Activated effector memory CD4-positive, alpha-beta T cell treated with anti-CD3 and anti-CD28 coated beads, Interleukin-2, amount 50 U/mL, for 16 hours (primary cell): ENCODE measurements around the gene PRSS48.
"Not testable (repeated sequence)": the region's sequence is repeated elsewhere in the genome, so short reads cannot be mapped to it uniquely, and the experiment has no call there.

Experiments used
- DNase-seq: peaks from one replicate; pipeline ENCODE4 v3.0.0-alpha.2; 2020

PRSS48 gene

GRCh38 chr4:151319490-151319889, 42.5 kb downstream of the PRSS48 start:
- no peak for DNase-seq

DNA sequence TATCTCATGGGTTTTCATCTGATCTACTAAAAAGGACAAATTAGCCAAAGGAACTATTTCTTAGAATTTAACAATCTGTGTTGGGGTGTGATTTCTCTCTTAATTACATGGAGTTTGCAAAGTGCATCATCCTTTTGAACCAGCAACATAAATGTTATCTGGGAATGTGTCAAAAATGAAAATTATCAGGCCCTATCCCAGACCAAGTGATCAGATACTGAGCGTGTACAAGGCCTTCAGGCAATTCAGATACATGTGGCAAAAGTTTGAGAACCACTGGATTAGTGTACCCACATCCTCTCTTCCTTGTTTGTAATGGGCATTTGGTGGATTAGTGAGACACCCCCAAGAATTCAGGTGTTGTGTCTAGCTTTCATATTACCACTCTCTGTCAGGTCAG, 44.6 kb downstream of the PRSS48 start:
- DNase-seq = no peak

DNA sequence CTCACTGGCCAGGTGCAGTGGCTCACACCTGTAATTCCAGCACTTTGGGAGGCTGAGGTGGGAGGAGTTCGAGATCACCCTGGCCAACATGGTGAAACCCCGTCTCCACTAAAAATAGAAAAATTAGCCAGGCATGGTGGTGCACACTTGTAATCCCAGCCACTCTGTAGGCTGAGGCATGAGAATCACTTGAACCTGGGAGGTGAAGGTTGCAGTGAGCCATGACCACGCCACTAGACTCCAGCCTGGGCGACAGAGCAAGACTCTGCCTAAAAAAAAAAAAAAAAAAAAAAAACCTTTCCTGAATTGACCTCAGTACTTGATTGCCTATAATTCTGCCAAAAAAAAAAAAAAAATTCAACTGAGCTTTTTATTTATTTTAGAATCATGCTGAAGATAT, 45.2 kb downstream of the PRSS48 start:
- not testable (repeated sequence) for DNase-seq

DNA sequence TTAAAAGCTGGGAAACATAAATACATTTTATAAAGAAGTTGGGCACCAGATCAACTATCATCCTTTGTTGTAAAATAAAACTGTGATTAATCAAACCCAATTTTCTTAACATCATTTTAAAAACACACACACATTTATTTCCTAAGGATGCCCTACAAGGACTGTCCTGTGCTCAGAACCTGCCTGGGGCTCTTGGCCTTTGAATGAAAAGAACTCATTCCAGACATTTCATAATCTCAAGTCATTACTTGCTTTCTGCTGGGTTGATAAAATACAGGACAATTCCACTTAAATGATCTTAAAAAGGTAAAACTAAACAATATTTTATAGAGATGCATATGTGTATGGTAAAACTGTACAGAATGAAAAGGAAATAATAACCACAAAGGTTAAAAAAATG, 45.6 kb downstream of the PRSS48 start:
- DNase-seq = no peak

DNA sequence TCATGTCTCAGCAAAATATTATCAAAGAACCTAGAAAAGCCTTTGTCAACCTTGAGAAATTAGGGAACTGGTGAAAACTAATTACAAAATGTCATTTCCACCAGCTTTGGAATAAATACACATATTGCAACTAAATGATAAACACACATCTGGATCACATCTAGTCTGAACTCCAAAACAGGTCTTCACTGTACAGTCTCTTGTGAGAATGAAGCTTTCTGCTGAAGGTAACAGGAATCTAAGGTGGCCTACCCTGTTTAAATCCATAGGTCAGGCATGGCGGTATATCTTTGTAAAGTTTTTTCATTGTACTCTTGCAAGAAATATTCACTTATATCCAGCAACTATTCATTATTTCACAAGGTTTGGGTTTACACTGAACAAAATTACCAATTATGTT, 46.7 kb downstream of the PRSS48 start:
- DNase-seq = no peak

DNA sequence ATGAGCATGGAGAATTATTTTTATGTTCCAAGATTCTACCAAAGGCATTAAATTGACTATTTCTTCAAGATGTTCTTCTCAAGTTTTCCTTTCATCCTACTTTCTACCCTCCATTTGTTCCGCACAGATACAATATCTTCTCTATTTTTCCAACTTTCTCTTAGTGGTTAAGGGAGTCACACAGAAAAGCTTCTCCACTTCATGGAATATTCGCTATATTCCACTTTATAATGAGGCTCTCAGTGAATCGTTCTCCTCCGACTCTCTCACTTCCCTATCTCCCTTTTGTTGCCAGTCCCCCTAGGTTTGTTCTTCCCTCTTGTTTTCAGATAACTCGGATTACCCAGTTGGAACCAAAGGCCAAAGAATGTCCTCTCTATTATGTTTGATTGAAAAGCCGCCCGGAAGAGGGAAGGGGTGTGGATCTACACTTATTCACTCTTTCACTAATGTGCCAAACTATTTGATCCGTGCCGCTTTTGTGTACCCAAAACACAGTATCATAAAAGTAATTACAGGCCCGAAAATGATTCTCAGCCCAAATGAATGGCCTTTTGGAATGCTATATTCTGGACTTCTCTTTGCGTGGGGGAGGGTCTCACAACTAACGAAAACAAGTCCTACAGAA, 47.3 kb downstream of the PRSS48 start:
- no peak for DNase-seq

- DNase-seq = no peak
Observed at GRCh38 chr4:151324752-151325110, 47.8 kb downstream of the PRSS48 start.

DNA sequence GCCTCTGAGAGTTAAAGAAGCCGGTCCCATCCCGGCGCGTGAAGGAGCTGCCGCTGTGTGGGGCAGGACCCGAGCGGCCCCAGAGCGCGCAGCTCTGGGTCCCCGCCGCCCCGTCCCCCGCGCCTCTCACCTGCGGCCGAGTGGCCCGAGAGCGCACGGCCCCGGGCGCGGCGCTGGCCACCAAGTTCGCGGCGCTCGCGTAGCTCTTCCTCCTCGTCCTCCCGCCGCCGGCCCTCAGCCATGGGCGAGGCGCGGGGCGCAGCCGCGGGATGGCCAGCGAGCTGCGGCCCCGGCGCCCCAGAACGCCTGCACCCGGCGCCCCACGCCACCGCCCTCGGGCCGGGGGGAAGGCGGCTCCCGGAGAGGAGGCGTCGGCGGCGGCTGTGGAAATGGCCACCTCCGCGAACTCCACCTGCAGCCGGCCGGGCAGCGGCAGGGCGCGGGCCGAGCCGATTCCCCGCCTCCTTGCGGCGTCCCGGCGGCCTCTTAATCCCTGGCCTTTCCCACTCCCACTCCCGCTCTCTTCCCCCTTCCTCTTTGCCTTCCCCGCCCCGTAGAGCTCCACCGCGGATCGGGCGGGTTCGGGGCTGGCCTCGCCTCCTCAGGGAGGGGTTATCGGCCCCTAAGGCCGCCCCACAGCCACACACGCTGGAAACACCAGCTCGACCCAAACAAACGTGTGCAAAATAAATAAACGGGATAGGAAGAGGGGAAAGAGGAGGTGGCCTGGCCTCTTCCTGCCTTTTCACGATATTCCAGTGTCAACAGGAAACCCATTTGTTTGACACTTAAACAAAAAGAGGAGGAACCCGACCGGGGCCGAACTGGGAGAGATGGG, 48.4 kb downstream of the PRSS48 start, which contains the start of gene SH3D19:
Gene SH3D19, minus strand, starts transcription at position 495 of the 838 bp plus-strand sequence. Its CDS starts 253 bp downstream, at position 242.
- no peak for DNase-seq

GRCh38 chr4:151325949-151326246, 48.9 kb downstream of the PRSS48 start:
- no peak for DNase-seq

GRCh38 chr4:151329217-151330007, 52.5 kb downstream of the PRSS48 start:
- no peak for DNase-seq

- DNase-seq = no peak
Observed at GRCh38 chr4:151331276-151332042, 54.5 kb downstream of the PRSS48 start.

GRCh38 chr4:151339467-151339866, 62.5 kb downstream of the PRSS48 start:
- no peak for DNase-seq

- no peak for DNase-seq
Observed at GRCh38 chr4:151340751-151341385, 63.9 kb downstream of the PRSS48 start.
